HCT116 (cell line): ENCODE data around the gene TDRD9. TPM values are rescaled to one million over a fixed set of nuclear protein-coding genes. Genes with fewer than 3 reads are reported as not detected.

Experiments used
- ATAC-seq: fragments of 200-7000 bp; cut with Tn5 transposase; 2 replicates; pipeline ENCODE4 v1.9.1; 2020; ENCODE audit warnings: mild to moderate bottlenecking, moderate library complexity
- BruUV-seq: library from RNA; stranded (reverse); fragments of 400-500 nt; replicated peaks from 2 replicates; lab custom pipeline; 2021; lab: Mats Ljungman, UMichigan
- CTCF ChIA-PET: fragments of 300-600 bp; sonication (Branson Sonifier 250); formaldehyde crosslinking; loops from one replicate; lab custom pipeline; 2021; ENCODE audit warnings: antibody characterized with exemption; lab: Charles Lee
- POLR2A ChIA-PET: fragments of 300-600, 350-600 bp; sonication (Branson Sonifier 250); formaldehyde crosslinking; loops from one replicate; lab custom pipeline; 2021; ENCODE audit warnings: antibody characterized with exemption; lab: Charles Lee
- RAD21 ChIA-PET, 2 experiments: fragments of 300-600 bp; sonication (Branson Sonifier 250); formaldehyde crosslinking; loops; one replicate each; lab custom pipeline; 2023; ENCODE audit warnings: low total read pairs in 2 of 2; ENCODE audit not compliant: uncharacterized antibody in 2 of 2, unreplicated experiment in 2 of 2, low non-redundant PET in 1 of 2; lab: Charles Lee
- DNase-seq: peaks from one replicate; pipeline ENCODE4 v3.0.0-alpha.2; 2010; ENCODE audit warnings: low read depth, low spot score
- H2AFZ ChIP-seq: fragments of 200-600 bp; shearing (Covaris generic), sonication (generic); 2 replicates; pipeline ENCODE4 v1.6.1; 2017; ENCODE audit warnings: low read depth, mixed run types, mixed read lengths, antibody characterized with exemption, low read length; ENCODE audit not compliant: poor library complexity, severe bottlenecking
- H3K27ac ChIP-seq: 2 replicates; pipeline ENCODE4 v1.5.1; 2012; ENCODE audit warnings: low read depth, low read length
- H3K27me3 ChIP-seq: fragments of 200-600 bp; sonication (generic); 2 replicates; pipeline ENCODE4 v1.6.1; 2016; ENCODE audit warnings: mixed run types, low read length, mixed read lengths; ENCODE audit not compliant: insufficient read depth
- H3K36me3 ChIP-seq, 2 experiments: fragments of 200-500 bp in 1 of 2; fragments of 200-600 bp in 1 of 2; sonication (Bioruptor generic) in 1 of 2; sonication (generic) in 1 of 2; 2 replicates each; pipeline versions ENCODE4 v1.5.1 to v1.6.1; 2014 to 2016; ENCODE audit warnings: low read length in 2 of 2, inconsistent platforms in 1 of 2, mixed read lengths in 1 of 2, mixed run types in 1 of 2; ENCODE audit not compliant: insufficient read depth in 2 of 2, control insufficient read depth in 1 of 2
- H3K4me1 ChIP-seq, 2 experiments: fragments of 200-600 bp in 1 of 2; sonication (generic) in 1 of 2; 2 replicates each; pipeline versions ENCODE4 v1.5.1 to v1.6.1; 2012 to 2017; ENCODE audit warnings: low read length in 2 of 2, inconsistent platforms in 1 of 2, mild to moderate bottlenecking in 1 of 2, mixed read lengths in 1 of 2, mixed run types in 1 of 2, moderate library complexity in 1 of 2; ENCODE audit not compliant: insufficient read depth in 2 of 2, control insufficient read depth in 1 of 2
- H3K4me2 ChIP-seq: fragments of 200-600 bp; sonication (generic); 2 replicates; pipeline ENCODE4 v1.6.1; 2017; ENCODE audit warnings: mixed run types, low read length, mixed read lengths
- H3K4me3 ChIP-seq, 2 experiments: fragments of 200-600 bp in 1 of 2; sonication (generic) in 1 of 2; replicated peaks in 1 of 2; 2 replicates each; pipeline ENCODE4 v1.5.1; 2011 to 2016; ENCODE audit warnings: low read length in 2 of 2, control low read depth in 1 of 2, low read depth in 1 of 2, mild to moderate bottlenecking in 1 of 2, mixed read lengths in 1 of 2, mixed run types in 1 of 2
- H3K79me2 ChIP-seq: fragments of 200-600 bp; sonication (generic); 2 replicates; pipeline ENCODE4 v1.6.1; 2017; ENCODE audit warnings: mild to moderate bottlenecking, mixed run types, low read length, moderate library complexity, mixed read lengths; ENCODE audit not compliant: insufficient read depth
- H3K9ac ChIP-seq: fragments of 200-600 bp; sonication (generic); 2 replicates; pipeline ENCODE4 v1.6.1; 2016; ENCODE audit warnings: low read length, mixed read lengths
- H3K9me2 ChIP-seq: fragments of 200-600 bp; sonication (generic), shearing (Covaris generic); 2 replicates; pipeline ENCODE4 v1.6.1; 2017; ENCODE audit warnings: mixed run types, mild to moderate bottlenecking, moderate library complexity; ENCODE audit not compliant: insufficient read depth
- H3K9me3 ChIP-seq, 2 experiments: fragments of 200-500 bp in 1 of 2; fragments of 200-600 bp in 1 of 2; sonication (Bioruptor generic) in 1 of 2; sonication (generic) in 1 of 2; 2 replicates each; pipeline ENCODE4 v1.6.1; 2014 to 2017; ENCODE audit warnings: low read length in 2 of 2, mixed read lengths in 2 of 2, inconsistent platforms in 1 of 2, low read depth in 1 of 2, mild to moderate bottlenecking in 1 of 2, mixed run types in 1 of 2, moderate library complexity in 1 of 2; ENCODE audit not compliant: control insufficient read depth in 1 of 2, insufficient read depth in 1 of 2
- H4K20me1 ChIP-seq: fragments of 200-600 bp; sonication (generic), shearing (Covaris generic); 2 replicates; pipeline ENCODE4 v1.6.1; 2017; ENCODE audit warnings: mixed run types, mild to moderate bottlenecking, moderate library complexity; ENCODE audit not compliant: insufficient read depth
- CBX3 ChIP-seq: IDR thresholded peaks from 2 replicates; pipeline ENCODE4 v1.6.1; 2012; ENCODE audit warnings: low read depth
- CEBPB ChIP-seq: IDR thresholded peaks from 2 replicates; pipeline ENCODE4 v1.6.1; 2012; ENCODE audit warnings: low read depth
- CTCF ChIP-seq, 3 experiments: fragments of 200-600 bp in 1 of 3; sonication (generic) in 1 of 3; IDR thresholded peaks in 2 of 3; conservative IDR thresholded peaks in 1 of 3; 2 replicates each; pipeline ENCODE4 v1.5.1; 2012 to 2017; ENCODE audit warnings: low read depth in 2 of 3, low read length in 2 of 3, antibody characterized with exemption in 1 of 3, borderline replicate concordance in 1 of 3, control low read depth in 1 of 3, mild to moderate bottlenecking in 1 of 3, mixed read lengths in 1 of 3, mixed run types in 1 of 3, moderate library complexity in 1 of 3; ENCODE audit not compliant: insufficient read depth in 1 of 3
- ELF1 ChIP-seq: IDR thresholded peaks from 2 replicates; pipeline ENCODE4 v1.6.1; 2012; ENCODE audit warnings: low read depth, borderline replicate concordance
- EZH2phosphoT487 ChIP-seq: fragments of 200-600 bp; IDR thresholded peaks from 2 replicates; pipeline ENCODE4 v1.6.1; 2018; ENCODE audit warnings: antibody characterized with exemption, borderline replicate concordance
- FOSL1 ChIP-seq: IDR thresholded peaks from 2 replicates; pipeline ENCODE4 v1.6.1; 2012; ENCODE audit warnings: low read depth
- MAX ChIP-seq: IDR thresholded peaks from 2 replicates; pipeline ENCODE4 v1.6.1; 2012
- POLR2A ChIP-seq: IDR thresholded peaks from 2 replicates; pipeline ENCODE4 v1.7.0; 2011; ENCODE audit warnings: borderline replicate concordance; ENCODE audit not compliant: insufficient read depth, insufficient read length; ENCODE audit errors: extremely low read depth
- POLR2AphosphoS5 ChIP-seq: IDR thresholded peaks from 2 replicates; pipeline ENCODE4 v1.6.1; 2011; ENCODE audit warnings: mild to moderate bottlenecking, low read depth, low read length, moderate library complexity
- RAD21 ChIP-seq: IDR thresholded peaks from 2 replicates; pipeline ENCODE4 v1.6.1; 2012; ENCODE audit warnings: low read depth, mild to moderate bottlenecking
- SIN3A ChIP-seq: IDR thresholded peaks from 2 replicates; pipeline ENCODE4 v1.6.1; 2012; ENCODE audit warnings: low read depth
- SP1 ChIP-seq: IDR thresholded peaks from 2 replicates; pipeline ENCODE4 v1.6.1; 2012; ENCODE audit warnings: low read depth
- SRF ChIP-seq: IDR thresholded peaks from 2 replicates; pipeline ENCODE4 v1.6.1; 2012; ENCODE audit warnings: low read depth
- TCF7L2 ChIP-seq: IDR thresholded peaks from 2 replicates; pipeline ENCODE4 v1.7.0; 2011; ENCODE audit warnings: borderline replicate concordance, inconsistent platforms; ENCODE audit not compliant: insufficient read depth, insufficient read length; ENCODE audit errors: extremely low read depth
- ZNF274 ChIP-seq: fragments of 200-500 bp; sonication (Bioruptor generic); IDR thresholded peaks from 2 replicates; pipeline ENCODE4 v1.6.1; 2014; ENCODE audit warnings: mild to moderate bottlenecking, low read depth, low read length, inconsistent platforms
- intact Hi-C: fragments of 100-400 bp; cut with micrococcal nuclease; formaldehyde crosslinking; loops from 2 replicates; pipeline ENCODE4 v1.10.0; 2022
- total RNA-seq: library from RNA; stranded (reverse); gene quantifications from one replicate; pipeline ENCODE4 v1.2.1, GENCODE V29; 2021; ENCODE audit not compliant: unreplicated experiment
- TF ChIP-seq, protein P1 (sequence below): IDR thresholded peaks from 2 replicates; pipeline ENCODE4 v1.6.1; 2012
- TF ChIP-seq, protein P2 (sequence below): IDR thresholded peaks from 2 replicates; pipeline ENCODE4 v1.6.1; 2011; ENCODE audit warnings: mild to moderate bottlenecking, low read length, moderate library complexity; ENCODE audit not compliant: insufficient replicate concordance; ENCODE audit errors: extremely low read depth

TDRD9 gene
- total RNA-seq, 1 experiment from 2014 or later: not detected

GRCh38 chr14:103930051-103930604 lies 1.9 kb downstream of the TDRD9 start:
- H3K9me2 ChIP-seq: no peaks in the 10 kb centered on the region
- no peak overlapping the region for H3K27ac ChIP-seq
- H3K4me3 ChIP-seq: no peak overlapping the region
- DNase-seq (no peak), ATAC-seq (peak; percentile 69)
- peak overlapping the region; percentile 30 for H3K4me2 ChIP-seq
- RAD21 ChIA-PET: no interaction called here
- H4K20me1 ChIP-seq: no peaks in the 10 kb centered on the region
- POLR2A ChIA-PET: no interaction called here
- peaks cover 7 to 25% of the 10 kb centered on the region in 2 experiments; a peak in 3 of 4 replicates for H3K4me1 ChIP-seq
- H3K36me3 ChIP-seq: no peaks in the 10 kb centered on the region
- intact Hi-C loops: no loop called here
- CTCF ChIA-PET: no interaction called here
- no peak overlapping the region for H2AFZ ChIP-seq
- no peak overlapping the region for H3K9ac ChIP-seq
- H3K79me2 ChIP-seq: no peaks in the 10 kb centered on the region
- no TSS peak for BruUV-seq
- TF ChIP-seq RAD21: no peak
- 0 out of 2 replicates have a peak, but pooled peaks have one; percentile 20 for TF ChIP-seq FOSL1
- no peak for TF ChIP-seq SP1
- no peaks in the 10 kb centered on the region for H3K27me3 ChIP-seq
- no peaks in the 10 kb centered on the region for H3K9me3 ChIP-seq

- H3K9me3 ChIP-seq: no peaks in the 10 kb centered on the region
- POLR2A ChIA-PET: no interaction called here
- no peak for ATAC-seq
- TF ChIP-seq RAD21 (no peak), POLR2AphosphoS5 (no peak), CBX3 (no peak), CTCF (IDR thresholded peaks at IDR 0.05 in 2 of 3, conservative IDR thresholded peaks at IDR 0.05 in 1 of 3; ENCODE audit: borderline replicate concordance in 1 of 3, insufficient read depth in 1 of 3, low read depth in 2 of 3, low read length in 2 of 3) (no peak), EZH2phosphoT487 (no peak), SIN3A (no peak), FOSL1 (no peak), ELF1 (no peak), ZNF274 (no peak), POLR2A (no peak), SRF (no peak), TCF7L2 (no peak), MAX (no peak), CEBPB (no peak)
- TF ChIP-seq, protein P1, sequence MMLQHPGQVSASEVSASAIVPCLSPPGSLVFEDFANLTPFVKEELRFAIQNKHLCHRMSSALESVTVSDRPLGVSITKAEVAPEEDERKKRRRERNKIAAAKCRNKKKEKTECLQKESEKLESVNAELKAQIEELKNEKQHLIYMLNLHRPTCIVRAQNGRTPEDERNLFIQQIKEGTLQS: no peak
- TF ChIP-seq, protein P2, sequence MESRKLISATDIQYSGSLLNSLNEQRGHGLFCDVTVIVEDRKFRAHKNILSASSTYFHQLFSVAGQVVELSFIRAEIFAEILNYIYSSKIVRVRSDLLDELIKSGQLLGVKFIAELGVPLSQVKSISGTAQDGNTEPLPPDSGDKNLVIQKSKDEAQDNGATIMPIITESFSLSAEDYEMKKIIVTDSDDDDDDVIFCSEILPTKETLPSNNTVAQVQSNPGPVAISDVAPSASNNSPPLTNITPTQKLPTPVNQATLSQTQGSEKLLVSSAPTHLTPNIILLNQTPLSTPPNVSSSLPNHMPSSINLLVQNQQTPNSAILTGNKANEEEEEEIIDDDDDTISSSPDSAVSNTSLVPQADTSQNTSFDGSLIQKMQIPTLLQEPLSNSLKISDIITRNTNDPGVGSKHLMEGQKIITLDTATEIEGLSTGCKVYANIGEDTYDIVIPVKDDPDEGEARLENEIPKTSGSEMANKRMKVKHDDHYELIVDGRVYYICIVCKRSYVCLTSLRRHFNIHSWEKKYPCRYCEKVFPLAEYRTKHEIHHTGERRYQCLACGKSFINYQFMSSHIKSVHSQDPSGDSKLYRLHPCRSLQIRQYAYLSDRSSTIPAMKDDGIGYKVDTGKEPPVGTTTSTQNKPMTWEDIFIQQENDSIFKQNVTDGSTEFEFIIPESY: no peak
Measured at GRCh38 chr14:103931422-103931821, 3.2 kb downstream of the TDRD9 start.

More at GRCh38 chr14:103931422-103931821, 3.2 kb downstream of the TDRD9 start:
- Histone ChIP-seq H3K4me3 (no peak overlapping the region), H3K4me2 (no peak overlapping the region), H3K79me2 (no peaks in the 10 kb centered on the region), H4K20me1 (no peaks in the 10 kb centered on the region), H3K27ac (no peak overlapping the region), H3K9ac (no peak overlapping the region), H3K9me2 (no peaks in the 10 kb centered on the region), H3K36me3 (no peaks in the 10 kb centered on the region), H2AFZ (no peak overlapping the region), H3K4me1 (peaks cover 7 to 25% of the 10 kb centered on the region in 2 experiments; a peak in 3 of 4 replicates), H3K27me3 (no peaks in the 10 kb centered on the region)
- RAD21 ChIA-PET: no interaction called here
- intact Hi-C loops: no loop called here
- no TSS peak for BruUV-seq
- no peak for DNase-seq
- CTCF ChIA-PET: interaction anchor here (1.3 kb wide), 1 partner anchor 10 kb away, joined by 4 read pairs; no protein-coding TSS in a partner anchor
